ENCODE data around the gene MCM7. TPM values are rescaled to one million over a fixed set of nuclear protein-coding genes. Genes with fewer than 3 reads are reported as not detected.

The MCM7 gene
- total and polyA plus RNA-seq, 2 of the 13 experiments (the other 11 are each of a cell fraction or from before 2014, with no cell fraction given): 84.5 to 214 TPM

DNA sequence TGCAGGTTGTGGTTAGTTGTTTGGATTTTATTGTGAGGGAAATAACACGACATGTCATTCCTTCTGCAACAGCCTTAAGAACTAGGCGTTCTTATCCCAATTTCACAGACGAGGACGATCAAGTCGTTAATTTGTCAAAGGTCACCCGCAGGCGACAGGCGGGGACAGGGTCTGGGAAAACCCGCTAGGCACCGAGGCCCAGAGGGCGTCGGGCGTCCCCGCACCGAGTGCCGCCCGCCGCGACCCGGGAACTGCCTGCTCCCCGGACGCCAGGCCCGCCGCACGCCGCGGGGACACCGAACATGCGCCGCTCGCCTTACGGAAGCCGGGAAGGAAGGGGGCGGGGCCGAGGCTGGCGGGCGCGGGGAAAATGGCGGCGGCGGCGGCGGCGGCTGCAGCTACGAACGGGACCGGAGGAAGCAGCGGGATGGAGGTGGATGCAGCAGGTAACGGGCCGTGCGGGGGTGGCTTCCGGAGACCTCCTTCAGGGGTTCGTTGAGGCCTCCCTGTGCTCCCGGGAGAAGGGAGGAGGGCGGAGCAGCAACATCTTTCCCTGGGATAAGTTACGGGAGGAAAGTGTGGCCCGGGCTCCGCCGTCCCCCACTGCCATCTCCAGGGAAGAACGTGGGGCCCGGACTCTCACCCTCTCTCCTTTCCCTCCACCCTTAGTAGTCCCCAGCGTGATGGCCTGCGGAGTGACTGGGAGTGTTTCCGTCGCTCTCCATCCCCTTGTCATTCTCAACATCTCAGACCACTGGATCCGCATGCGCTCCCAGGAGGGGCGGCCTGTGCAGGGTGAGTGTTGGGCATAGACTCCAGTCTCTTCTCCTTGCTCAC, 12.4 kb downstream of the MCM7 start, which contains the start of gene COPS6 (continued):
- peak; percentile 97 for TF ChIP-seq CCDC6 (CRISPR knock-in tag; IDR thresholded peaks at IDR 0.05)
- TF ChIP-seq ZNF713 (CRISPR knock-in tag; IDR thresholded peaks at IDR 0.05): no peak
- TF ChIP-seq, protein P1, sequence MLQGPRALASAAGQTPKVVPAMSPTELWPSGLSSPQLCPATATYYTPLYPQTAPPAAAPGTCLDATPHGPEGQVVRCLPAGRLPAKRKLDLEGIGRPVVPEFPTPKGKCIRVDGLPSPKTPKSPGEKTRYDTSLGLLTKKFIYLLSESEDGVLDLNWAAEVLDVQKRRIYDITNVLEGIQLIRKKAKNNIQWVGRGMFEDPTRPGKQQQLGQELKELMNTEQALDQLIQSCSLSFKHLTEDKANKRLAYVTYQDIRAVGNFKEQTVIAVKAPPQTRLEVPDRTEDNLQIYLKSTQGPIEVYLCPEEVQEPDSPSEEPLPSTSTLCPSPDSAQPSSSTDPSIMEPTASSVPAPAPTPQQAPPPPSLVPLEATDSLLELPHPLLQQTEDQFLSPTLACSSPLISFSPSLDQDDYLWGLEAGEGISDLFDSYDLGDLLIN (CRISPR knock-in tag; IDR thresholded peaks at IDR 0.05; ENCODE audit: borderline replicate concordance): 0 out of 2 replicates have a peak, but pooled peaks have one; percentile 66
- 0 out of 2 replicates have a peak, but pooled peaks have one; percentile 91 for TF ChIP-seq IRX3 (CRISPR knock-in tag; IDR thresholded peaks at IDR 0.05; ENCODE audit: borderline replicate concordance, low read depth)
- TF ChIP-seq, protein P2, sequence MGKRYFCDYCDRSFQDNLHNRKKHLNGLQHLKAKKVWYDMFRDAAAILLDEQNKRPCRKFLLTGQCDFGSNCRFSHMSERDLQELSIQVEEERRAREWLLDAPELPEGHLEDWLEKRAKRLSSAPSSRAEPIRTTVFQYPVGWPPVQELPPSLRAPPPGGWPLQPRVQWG (CRISPR knock-in tag; IDR thresholded peaks at IDR 0.05; ENCODE audit: borderline replicate concordance, low read depth): no peak
- TF ChIP-seq TSC22D2 (CRISPR knock-in tag; IDR thresholded peaks at IDR 0.05; ENCODE audit: borderline replicate concordance): no peak
- no peak for TF ChIP-seq ZNF674 (CRISPR knock-in tag; IDR thresholded peaks at IDR 0.05; ENCODE audit: low read depth)
- TF ChIP-seq KDM6A (CRISPR knock-in tag; IDR thresholded peaks at IDR 0.05; ENCODE audit: low read depth): no peak
- TF ChIP-seq NFE2 (CRISPR knock-in tag; IDR thresholded peaks at IDR 0.05): no peak
- no peak for TF ChIP-seq RAD51 (IDR thresholded peaks at IDR 0.05; ENCODE audit: borderline replicate concordance)
- TF ChIP-seq SRF (IDR thresholded peaks at IDR 0.05; ENCODE audit: low read depth, low read length): no peak
- TF ChIP-seq KDM4B (CRISPR knock-in tag; IDR thresholded peaks at IDR 0.05): no peak
- no peak for TF ChIP-seq ZNF839 (CRISPR knock-in tag; IDR thresholded peaks at IDR 0.05; ENCODE audit: borderline replicate concordance)
- TF ChIP-seq ZNF747 (CRISPR knock-in tag; IDR thresholded peaks at IDR 0.05; ENCODE audit: borderline replicate concordance): no peak; the same call in 1 of the 2 replicates
- peak; percentile 89; the same call in 1 of the 2 replicates for TF ChIP-seq ZNF772 (CRISPR knock-in tag; IDR thresholded peaks at IDR 0.05)
- TF ChIP-seq, protein P3, sequence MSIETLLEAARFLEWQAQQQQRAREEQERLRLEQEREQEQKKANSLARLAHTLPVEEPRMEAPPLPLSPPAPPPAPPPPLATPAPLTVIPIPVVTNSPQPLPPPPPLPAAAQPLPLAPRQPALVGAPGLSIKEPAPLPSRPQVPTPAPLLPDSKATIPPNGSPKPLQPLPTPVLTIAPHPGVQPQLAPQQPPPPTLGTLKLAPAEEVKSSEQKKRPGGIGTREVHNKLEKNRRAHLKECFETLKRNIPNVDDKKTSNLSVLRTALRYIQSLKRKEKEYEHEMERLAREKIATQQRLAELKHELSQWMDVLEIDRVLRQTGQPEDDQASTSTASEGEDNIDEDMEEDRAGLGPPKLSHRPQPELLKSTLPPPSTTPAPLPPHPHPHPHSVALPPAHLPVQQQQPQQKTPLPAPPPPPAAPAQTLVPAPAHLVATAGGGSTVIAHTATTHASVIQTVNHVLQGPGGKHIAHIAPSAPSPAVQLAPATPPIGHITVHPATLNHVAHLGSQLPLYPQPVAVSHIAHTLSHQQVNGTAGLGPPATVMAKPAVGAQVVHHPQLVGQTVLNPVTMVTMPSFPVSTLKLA (IDR thresholded peaks at IDR 0.05): no peak
- TF ChIP-seq, protein P4, sequence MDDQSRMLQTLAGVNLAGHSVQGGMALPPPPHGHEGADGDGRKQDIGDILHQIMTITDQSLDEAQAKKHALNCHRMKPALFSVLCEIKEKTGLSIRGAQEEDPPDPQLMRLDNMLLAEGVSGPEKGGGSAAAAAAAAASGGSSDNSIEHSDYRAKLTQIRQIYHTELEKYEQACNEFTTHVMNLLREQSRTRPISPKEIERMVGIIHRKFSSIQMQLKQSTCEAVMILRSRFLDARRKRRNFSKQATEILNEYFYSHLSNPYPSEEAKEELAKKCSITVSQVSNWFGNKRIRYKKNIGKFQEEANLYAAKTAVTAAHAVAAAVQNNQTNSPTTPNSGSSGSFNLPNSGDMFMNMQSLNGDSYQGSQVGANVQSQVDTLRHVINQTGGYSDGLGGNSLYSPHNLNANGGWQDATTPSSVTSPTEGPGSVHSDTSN (CRISPR knock-in tag; IDR thresholded peaks at IDR 0.05; ENCODE audit: borderline replicate concordance): no peak; the same call in 1 of the 2 replicates
- TF ChIP-seq FOSL2 (CRISPR knock-in tag; IDR thresholded peaks at IDR 0.05): no peak
- TF ChIP-seq ZNF333 (CRISPR knock-in tag; IDR thresholded peaks at IDR 0.05; ENCODE audit: borderline replicate concordance): no peak
- TF ChIP-seq ZNF572 (CRISPR knock-in tag; IDR thresholded peaks at IDR 0.05): no peak
- TF ChIP-seq, protein P5, sequence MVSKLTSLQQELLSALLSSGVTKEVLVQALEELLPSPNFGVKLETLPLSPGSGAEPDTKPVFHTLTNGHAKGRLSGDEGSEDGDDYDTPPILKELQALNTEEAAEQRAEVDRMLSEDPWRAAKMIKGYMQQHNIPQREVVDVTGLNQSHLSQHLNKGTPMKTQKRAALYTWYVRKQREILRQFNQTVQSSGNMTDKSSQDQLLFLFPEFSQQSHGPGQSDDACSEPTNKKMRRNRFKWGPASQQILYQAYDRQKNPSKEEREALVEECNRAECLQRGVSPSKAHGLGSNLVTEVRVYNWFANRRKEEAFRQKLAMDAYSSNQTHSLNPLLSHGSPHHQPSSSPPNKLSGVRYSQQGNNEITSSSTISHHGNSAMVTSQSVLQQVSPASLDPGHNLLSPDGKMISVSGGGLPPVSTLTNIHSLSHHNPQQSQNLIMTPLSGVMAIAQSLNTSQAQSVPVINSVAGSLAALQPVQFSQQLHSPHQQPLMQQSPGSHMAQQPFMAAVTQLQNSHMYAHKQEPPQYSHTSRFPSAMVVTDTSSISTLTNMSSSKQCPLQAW (CRISPR knock-in tag; IDR thresholded peaks at IDR 0.05): peak; percentile 58; the same call in 1 of the 2 replicates
- peak; percentile 85 for TF ChIP-seq PHF8 (CRISPR knock-in tag; IDR thresholded peaks at IDR 0.05)
- TF ChIP-seq, protein P6, sequence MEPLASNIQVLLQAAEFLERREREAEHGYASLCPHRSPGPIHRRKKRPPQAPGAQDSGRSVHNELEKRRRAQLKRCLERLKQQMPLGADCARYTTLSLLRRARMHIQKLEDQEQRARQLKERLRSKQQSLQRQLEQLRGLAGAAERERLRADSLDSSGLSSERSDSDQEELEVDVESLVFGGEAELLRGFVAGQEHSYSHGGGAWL (CRISPR knock-in tag; IDR thresholded peaks at IDR 0.05): peak; percentile 88; the same call in 1 of the 2 replicates

Data from HepG2 (cell line).